Breast epithelium (tissue), 3 donors: ENCODE measurements around the gene CDH4.

Source experiments
- CTCF ChIP-seq, 3 donors: fragments of 450-650 bp; IDR thresholded peaks; one replicate each; pipeline ENCODE4 v1.5.1; 2016 to 2017; ENCODE audit warnings: antibody characterized with exemption in 3 of 3, mild to moderate bottlenecking in 3 of 3, moderate library complexity in 3 of 3
- POLR2A ChIP-seq: fragments of 450-650 bp; IDR thresholded peaks from one replicate; pipeline ENCODE4 v1.6.1; 2016; ENCODE audit warnings: antibody characterized with exemption, mild to moderate bottlenecking, moderate library complexity
- POLR2AphosphoS5 ChIP-seq, 3 donors: sonication (generic); formaldehyde crosslinking; IDR thresholded peaks; one replicate each; pipeline ENCODE4 v1.6.1; 2017; ENCODE audit warnings: antibody characterized with exemption in 3 of 3

- TF ChIP-seq POLR2AphosphoS5 (IDR thresholded peaks at IDR 0.05), result no peak
- TF ChIP-seq CTCF (IDR thresholded peaks at IDR 0.05), result no peak
- TF ChIP-seq POLR2A, result no peak
Observed at GRCh38 chr20:61615806-61616205, 363.7 kb downstream of the CDH4 start.
